Hepatocyte (in vitro differentiated cells): Measurements from ENCODE around the gene STAC2. TPM values are rescaled to one million over a fixed set of nuclear protein-coding genes. Genes with fewer than 3 reads are reported as not detected.

Source experiments
- DNase-seq: peaks from one replicate; pipeline ENCODE4 v3.0.0-alpha.2; 2016; ENCODE audit warnings: low spot score
- H2AFZ ChIP-seq: fragments of 200-600 bp; sonication (generic); 2 replicates; pipeline ENCODE4 v1.6.0; 2016; ENCODE audit warnings: antibody characterized with exemption, mild to moderate bottlenecking
- H3K27ac ChIP-seq: fragments of 200-600 bp; sonication (generic); 2 replicates; pipeline ENCODE4 v1.5.1; 2016; ENCODE audit warnings: mild to moderate bottlenecking
- H3K27me3 ChIP-seq: fragments of 200-600 bp; sonication (generic); 2 replicates; pipeline ENCODE4 v1.6.1; 2016
- H3K36me3 ChIP-seq: fragments of 200-600 bp; sonication (generic); replicated peaks from 2 replicates; pipeline ENCODE4 v1.5.1; 2016; ENCODE audit warnings: low read depth; ENCODE audit not compliant: insufficient read depth
- H3K4me1 ChIP-seq: fragments of 200-600 bp; sonication (generic); 2 replicates; pipeline ENCODE4 v1.5.1; 2016; ENCODE audit warnings: mild to moderate bottlenecking, moderate library complexity; ENCODE audit not compliant: insufficient read depth
- H3K4me2 ChIP-seq: fragments of 200-600 bp; sonication (generic); 2 replicates; pipeline ENCODE4 v1.6.0; 2016
- H3K4me3 ChIP-seq: fragments of 200-600 bp; sonication (generic); 2 replicates; pipeline ENCODE4 v1.5.1; 2016; ENCODE audit warnings: mild to moderate bottlenecking
- H3K79me2 ChIP-seq: fragments of 200-600 bp; sonication (generic); 2 replicates; pipeline ENCODE4 v1.6.0; 2017; ENCODE audit warnings: mild to moderate bottlenecking
- H3K9me2 ChIP-seq: fragments of 200-600 bp; sonication (generic); replicated peaks from 2 replicates; pipeline ENCODE4 v1.6.0; 2017; ENCODE audit warnings: mild to moderate bottlenecking; ENCODE audit not compliant: insufficient read depth
- H3K9me3 ChIP-seq: fragments of 200-600 bp; sonication (generic); 2 replicates; pipeline ENCODE4 v1.5.1; 2016; ENCODE audit warnings: low read depth, mild to moderate bottlenecking
- H4K20me1 ChIP-seq: fragments of 200-600 bp; sonication (generic); 2 replicates; pipeline ENCODE4 v1.6.0; 2016; ENCODE audit warnings: mild to moderate bottlenecking; ENCODE audit not compliant: insufficient read depth, poor library complexity, severe bottlenecking
- EZH2 ChIP-seq: fragments of 200-600 bp; sonication (generic); IDR thresholded peaks from 2 replicates; pipeline ENCODE4 v1.6.1; 2016; ENCODE audit warnings: antibody characterized with exemption, mild to moderate bottlenecking, borderline replicate concordance
- EZH2phosphoT487 ChIP-seq: fragments of 200-600 bp; sonication (generic); IDR thresholded peaks from one replicate; pipeline ENCODE4 v1.6.1; 2018; ENCODE audit warnings: antibody characterized with exemption, mild to moderate bottlenecking, low read depth, moderate library complexity; ENCODE audit not compliant: unreplicated experiment, severe bottlenecking
- WGBS: methylation state at CpG from one replicate; pipeline ENCODE4 v1.1.6; 2016; ENCODE audit warnings: low lambda C conversion rate; ENCODE audit errors: missing lambda C conversion rate; 5-methylcytosine and 5-hydroxymethylcytosine counted together
- polyA plus RNA-seq: library from polyadenylated mRNA; unstranded; fragments of >200 nt; fragmentation: Nextera tagmentation; extraction: Ambion mirVana; gene quantifications from 2 replicates; pipeline ENCODE4 v1.2.1, GENCODE V29; 2016
- total RNA-seq: library from RNA; depleted of rRNA; stranded (reverse); fragments of >200 nt; gene quantifications from 2 replicates; pipeline ENCODE4 v1.2.3, GENCODE V29; 2014
- TF ChIP-seq, protein P1 (sequence below): fragments of 200-600 bp; sonication (generic); IDR thresholded peaks from 2 replicates; pipeline ENCODE4 v1.5.1; 2016; ENCODE audit warnings: antibody characterized with exemption, mild to moderate bottlenecking; ENCODE audit not compliant: poor library complexity

Gene STAC2
- total and polyA plus RNA-seq, 2 experiments from 2014 or later = 0.31 TPM; not detected in 1

DNA sequence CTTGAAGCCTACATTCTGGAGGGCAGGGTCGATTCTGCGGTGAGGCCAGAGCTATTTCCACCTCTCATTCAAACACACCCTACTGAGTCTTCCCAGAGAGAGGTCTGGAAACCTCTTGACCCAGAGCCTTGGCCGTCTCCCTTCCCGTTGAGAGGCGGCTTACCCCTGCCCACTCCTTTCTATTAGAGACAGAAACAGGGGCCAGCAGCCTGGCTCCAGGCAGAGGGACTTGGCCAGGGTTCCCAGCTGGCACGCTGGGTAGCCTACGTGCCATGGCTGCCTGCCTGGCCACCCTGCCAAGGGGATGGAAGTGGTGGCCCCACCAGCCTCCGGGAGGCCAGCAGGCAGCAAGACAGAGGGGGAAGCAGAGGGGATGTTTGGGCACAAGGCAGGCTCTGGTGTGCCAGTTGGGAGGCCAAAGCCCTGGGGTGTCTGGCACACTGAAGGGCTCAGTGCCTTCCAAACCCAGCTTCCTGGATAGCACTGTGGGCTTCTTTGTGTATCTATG lies 6.0 kb downstream of the STAC2 start:
- H3K4me1 ChIP-seq = no peaks in the 10 kb centered on the region
- H3K9me2 ChIP-seq = no peaks in the 10 kb centered on the region
- no peak overlapping the region for H3K4me2 ChIP-seq
- peaks cover 67% of the 10 kb centered on the region for H3K27me3 ChIP-seq
- WGBS = 80% methylated on average over 8 of the region's 8 CpGs
- H3K9me3 ChIP-seq = no peaks in the 10 kb centered on the region
- no peak for DNase-seq
- no peaks in the 10 kb centered on the region for H3K36me3 ChIP-seq
- no peaks in the 10 kb centered on the region for H3K79me2 ChIP-seq
- H4K20me1 ChIP-seq = no peaks in the 10 kb centered on the region
- no peak for TF ChIP-seq EZH2
- no peak overlapping the region for H2AFZ ChIP-seq
- no peak overlapping the region for H3K27ac ChIP-seq
- H3K4me3 ChIP-seq = no peak overlapping the region

DNA sequence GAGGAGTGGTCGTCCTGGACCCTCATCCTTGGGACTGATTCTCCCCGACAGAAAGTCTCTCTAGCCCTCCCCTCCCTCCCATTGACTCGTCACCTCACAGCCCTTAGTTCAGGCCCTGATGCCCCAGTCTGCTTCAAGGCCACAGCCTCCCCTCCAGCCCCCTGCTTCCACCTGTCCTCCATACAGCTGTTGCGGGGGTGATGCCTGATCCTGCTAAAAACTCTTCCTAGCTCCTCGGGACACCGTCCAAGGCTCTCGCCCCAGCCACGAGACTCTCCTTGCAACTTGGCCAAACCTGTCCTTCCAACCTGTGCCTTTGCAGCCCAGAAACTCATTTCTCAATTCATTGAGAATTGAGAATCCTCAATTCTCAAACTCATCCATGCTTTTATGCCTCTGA lies 6.8 kb downstream of the STAC2 start:
- no peaks in the 10 kb centered on the region for H3K9me3 ChIP-seq
- TF ChIP-seq EZH2 (no peak), EZH2phosphoT487 (no peak)
- TF ChIP-seq, protein P1, sequence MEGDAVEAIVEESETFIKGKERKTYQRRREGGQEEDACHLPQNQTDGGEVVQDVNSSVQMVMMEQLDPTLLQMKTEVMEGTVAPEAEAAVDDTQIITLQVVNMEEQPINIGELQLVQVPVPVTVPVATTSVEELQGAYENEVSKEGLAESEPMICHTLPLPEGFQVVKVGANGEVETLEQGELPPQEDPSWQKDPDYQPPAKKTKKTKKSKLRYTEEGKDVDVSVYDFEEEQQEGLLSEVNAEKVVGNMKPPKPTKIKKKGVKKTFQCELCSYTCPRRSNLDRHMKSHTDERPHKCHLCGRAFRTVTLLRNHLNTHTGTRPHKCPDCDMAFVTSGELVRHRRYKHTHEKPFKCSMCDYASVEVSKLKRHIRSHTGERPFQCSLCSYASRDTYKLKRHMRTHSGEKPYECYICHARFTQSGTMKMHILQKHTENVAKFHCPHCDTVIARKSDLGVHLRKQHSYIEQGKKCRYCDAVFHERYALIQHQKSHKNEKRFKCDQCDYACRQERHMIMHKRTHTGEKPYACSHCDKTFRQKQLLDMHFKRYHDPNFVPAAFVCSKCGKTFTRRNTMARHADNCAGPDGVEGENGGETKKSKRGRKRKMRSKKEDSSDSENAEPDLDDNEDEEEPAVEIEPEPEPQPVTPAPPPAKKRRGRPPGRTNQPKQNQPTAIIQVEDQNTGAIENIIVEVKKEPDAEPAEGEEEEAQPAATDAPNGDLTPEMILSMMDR = no peak
- no peak overlapping the region for H3K4me3 ChIP-seq
- H4K20me1 ChIP-seq = no peaks in the 10 kb centered on the region
- H3K9me2 ChIP-seq = no peaks in the 10 kb centered on the region
- no peak overlapping the region for H2AFZ ChIP-seq
- WGBS = 80% methylated on average over 8 of the region's 8 CpGs
- H3K36me3 ChIP-seq = no peaks in the 10 kb centered on the region
- H3K4me2 ChIP-seq = no peak overlapping the region
- no peak overlapping the region for H3K27ac ChIP-seq
- no peaks in the 10 kb centered on the region for H3K79me2 ChIP-seq
- H3K27me3 ChIP-seq = peaks cover 59% of the 10 kb centered on the region
- H3K4me1 ChIP-seq = no peaks in the 10 kb centered on the region
- no peak for DNase-seq

DNA sequence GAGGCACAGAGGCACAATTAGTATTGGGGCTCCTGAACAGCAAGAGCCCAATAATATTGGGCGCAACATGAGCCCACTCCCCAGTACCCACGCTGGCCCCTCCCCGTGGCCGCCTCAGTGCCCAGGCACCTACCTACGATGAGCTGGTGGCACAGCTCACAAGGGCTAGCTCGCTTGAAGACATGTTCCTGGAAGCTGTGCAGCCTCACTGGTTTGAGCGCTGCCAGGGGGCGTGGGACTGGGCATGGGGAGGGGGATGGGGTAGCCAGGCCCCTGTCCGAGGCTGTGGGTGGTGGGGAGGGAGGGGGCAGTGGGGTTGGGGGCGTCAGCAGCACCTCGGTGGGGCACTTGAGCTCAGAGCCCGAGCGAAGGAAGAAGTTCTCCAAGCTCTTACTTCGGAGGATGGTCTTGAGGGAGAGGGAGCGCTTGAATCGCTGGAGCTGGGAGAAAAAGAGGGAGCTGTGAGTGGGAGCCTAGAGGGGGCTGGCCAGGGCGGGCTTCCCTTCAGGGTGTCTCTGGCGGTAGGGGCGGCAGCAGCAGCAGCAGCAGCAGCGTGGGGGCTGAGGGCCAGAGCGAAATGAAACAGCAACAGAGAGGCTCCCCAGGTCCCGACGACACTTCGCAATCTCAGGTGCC lies 7.9 kb downstream of the STAC2 start:
- Histone ChIP-seq H3K4me1 (no peaks in the 10 kb centered on the region), H3K9me3 (no peaks in the 10 kb centered on the region), H3K79me2 (no peaks in the 10 kb centered on the region), H3K9me2 (no peaks in the 10 kb centered on the region), H2AFZ (no peak overlapping the region), H4K20me1 (no peaks in the 10 kb centered on the region), H3K4me2 (no peak overlapping the region), H3K4me3 (no peak overlapping the region), H3K27ac (no peak overlapping the region), H3K36me3 (no peaks in the 10 kb centered on the region), H3K27me3 (peaks cover 49% of the 10 kb centered on the region)
- WGBS = 47% methylated on average over 16 of the region's 24 CpGs
- no peak for DNase-seq
- TF ChIP-seq EZH2phosphoT487 (no peak), EZH2 (no peak)
- TF ChIP-seq, protein P1 = no peak

DNA sequence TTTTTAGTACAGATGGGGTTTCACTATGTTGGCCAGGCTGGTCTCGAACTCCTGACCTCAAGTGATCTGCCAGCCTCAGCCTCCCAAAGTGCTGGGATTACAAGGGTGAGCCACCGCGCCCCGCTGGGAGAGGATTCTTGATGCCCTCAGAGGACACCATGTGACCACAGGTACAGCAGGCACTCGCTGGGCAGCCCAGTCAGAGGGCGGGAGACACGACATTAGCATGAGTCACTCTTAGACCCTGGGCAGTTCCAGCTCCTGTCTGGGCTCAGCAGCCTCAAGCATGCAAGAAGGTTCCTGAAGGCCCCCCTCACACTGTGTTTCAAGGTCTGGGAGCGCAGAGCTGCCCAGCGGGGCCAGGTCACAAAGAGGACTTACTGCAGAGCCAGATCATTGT lies 11.9 kb downstream of the STAC2 start:
- no peaks in the 10 kb centered on the region for H4K20me1 ChIP-seq
- DNase-seq = peak; percentile 50
- no peak overlapping the region for H3K27ac ChIP-seq
- no peak overlapping the region for H3K4me2 ChIP-seq
- no peaks in the 10 kb centered on the region for H3K9me2 ChIP-seq
- peaks cover 47% of the 10 kb centered on the region for H3K27me3 ChIP-seq
- H3K79me2 ChIP-seq = no peaks in the 10 kb centered on the region
- H3K9me3 ChIP-seq = no peaks in the 10 kb centered on the region
- H3K36me3 ChIP-seq = no peaks in the 10 kb centered on the region
- 65% methylated on average over 9 of the region's 9 CpGs for WGBS
- peaks cover 9% of the 10 kb centered on the region for H3K4me1 ChIP-seq
- H2AFZ ChIP-seq = no peak overlapping the region
- H3K4me3 ChIP-seq = no peak overlapping the region
- TF ChIP-seq, protein P1 = no peak
- TF ChIP-seq EZH2phosphoT487 (no peak), EZH2 (no peak)
